ENCODE results near the gene RRM2.

Gene RRM2

GRCh38 chr2:10158681-10159080 is 36.1 kb downstream of the RRM2 start:
- no peak for DNase-seq (ENCODE audit: low read depth in 2 of 2)

- no peak for DNase-seq (ENCODE audit: low read depth in 2 of 2)
These were observed 36.5 kb downstream of the RRM2 start for GRCh38 chr2:10159086-10159485.

GRCh38 chr2:10159581-10160131 is 37.1 kb downstream of the RRM2 start:
- DNase-seq (ENCODE audit: low read depth in 2 of 2), result no peak

- no peak for DNase-seq (ENCODE audit: low read depth in 2 of 2)
These were observed 37.8 kb downstream of the RRM2 start for GRCh38 chr2:10160203-10160955.

GRCh38 chr2:10161206-10161931 is 38.8 kb downstream of the RRM2 start:
- DNase-seq (ENCODE audit: low read depth in 2 of 2), result no peak

- DNase-seq (ENCODE audit: low read depth in 2 of 2), result peak in 1 of 2 donors; percentile 20
These were observed 39.5 kb downstream of the RRM2 start for GRCh38 chr2:10161961-10162441.

- DNase-seq (ENCODE audit: low read depth in 2 of 2), result no peak
These were observed 40.3 kb downstream of the RRM2 start for GRCh38 chr2:10162586-10163497.

GRCh38 chr2:10163498-10164486 is 41.3 kb downstream of the RRM2 start:
- no peak for DNase-seq (ENCODE audit: low read depth in 2 of 2)

- DNase-seq (ENCODE audit: low read depth in 2 of 2), result no peak
These were observed 42.1 kb downstream of the RRM2 start for GRCh38 chr2:10164601-10165000.

- DNase-seq (ENCODE audit: low read depth in 2 of 2), result no peak
These were observed 42.7 kb downstream of the RRM2 start for GRCh38 chr2:10165282-10165681.

GRCh38 chr2:10165861-10166675 is 43.5 kb downstream of the RRM2 start:
- no peak for DNase-seq (ENCODE audit: low read depth in 2 of 2)

GRCh38 chr2:10166676-10167292 is 44.2 kb downstream of the RRM2 start:
- DNase-seq (ENCODE audit: low read depth in 2 of 2), result no peak

- no peak for DNase-seq (ENCODE audit: low read depth in 2 of 2)
These were observed 44.8 kb downstream of the RRM2 start for GRCh38 chr2:10167316-10167715.

GRCh38 chr2:10168221-10168620 is 45.7 kb downstream of the RRM2 start:
- no peak for DNase-seq (ENCODE audit: low read depth in 2 of 2)

GRCh38 chr2:10169053-10169578 is 46.6 kb downstream of the RRM2 start:
- no peak for DNase-seq (ENCODE audit: low read depth in 2 of 2)

- no peak for DNase-seq (ENCODE audit: low read depth in 2 of 2)
These were observed 47.0 kb downstream of the RRM2 start for GRCh38 chr2:10169581-10169980.

GRCh38 chr2:10170256-10170655 is 47.7 kb downstream of the RRM2 start:
- no peak for DNase-seq (ENCODE audit: low read depth in 2 of 2)

- no peak for DNase-seq (ENCODE audit: low read depth in 2 of 2)
These were observed 48.7 kb downstream of the RRM2 start for GRCh38 chr2:10171006-10171800.
